Erythroblast (primary cell): ENCODE results near the gene DSEL.

ENCODE experiments used
- DNase-seq, 2 experiments: peaks; one replicate each; lab custom pipeline; 2025; lab: John Stamatoyannopoulos, UW
- GATA1 ChIP-seq: IDR thresholded peaks from 2 replicates; pipeline ENCODE4 v1.6.1; 2011; ENCODE audit warnings: low read depth, mild to moderate bottlenecking, control low read depth, low read length, moderate library complexity
- POLR2A ChIP-seq: IDR thresholded peaks from 2 replicates; pipeline ENCODE4 v1.6.1; 2011; ENCODE audit warnings: mild to moderate bottlenecking, low read length

DSEL gene

DNA sequence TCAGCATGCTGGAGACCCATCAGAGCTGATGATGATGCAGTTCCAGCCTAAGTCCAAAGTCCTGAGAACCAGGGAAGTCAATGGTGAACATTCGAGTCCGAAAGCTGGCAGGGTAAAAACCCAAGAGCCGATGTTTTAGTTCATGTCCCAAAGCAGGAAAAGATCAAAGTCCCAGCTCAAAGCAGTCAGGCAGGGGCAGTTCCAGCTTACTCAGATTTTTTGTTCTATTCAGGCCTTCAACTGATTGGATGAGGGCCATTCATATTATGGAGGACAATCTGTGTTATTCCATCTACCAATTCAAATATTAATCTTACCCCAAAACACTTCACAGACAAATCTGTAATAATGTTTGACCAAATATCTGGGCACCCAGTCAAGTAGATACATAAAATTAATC, 38.3 kb downstream of the DSEL start:
- TF ChIP-seq GATA1: no peak
- no peak for TF ChIP-seq POLR2A
- DNase-seq: no peak

DNA sequence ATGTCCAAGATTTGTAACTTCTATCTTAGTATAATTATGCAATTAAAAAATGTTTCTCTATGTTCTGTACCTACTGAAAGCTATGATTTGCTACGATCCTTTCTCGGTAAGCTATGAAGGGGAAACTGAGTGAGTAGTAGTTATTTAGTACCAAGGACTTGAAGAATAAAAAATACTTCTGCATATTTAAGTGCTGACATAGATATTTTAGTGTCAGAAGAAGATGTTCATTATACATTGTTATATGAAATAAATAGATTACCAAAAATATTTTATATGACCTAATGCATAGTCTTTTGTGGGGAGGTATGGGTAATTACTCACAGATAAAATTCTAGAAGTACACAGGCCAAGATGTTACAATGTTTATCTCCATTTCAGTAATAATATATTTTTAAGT, 39.0 kb downstream of the DSEL start:
- no peak for DNase-seq
- TF ChIP-seq GATA1 (no peak), POLR2A (no peak)

GRCh38 chr18:67476585-67476984, 39.9 kb downstream of the DSEL start:
- TF ChIP-seq GATA1 (no peak), POLR2A (no peak)
- DNase-seq: no peak

DNA sequence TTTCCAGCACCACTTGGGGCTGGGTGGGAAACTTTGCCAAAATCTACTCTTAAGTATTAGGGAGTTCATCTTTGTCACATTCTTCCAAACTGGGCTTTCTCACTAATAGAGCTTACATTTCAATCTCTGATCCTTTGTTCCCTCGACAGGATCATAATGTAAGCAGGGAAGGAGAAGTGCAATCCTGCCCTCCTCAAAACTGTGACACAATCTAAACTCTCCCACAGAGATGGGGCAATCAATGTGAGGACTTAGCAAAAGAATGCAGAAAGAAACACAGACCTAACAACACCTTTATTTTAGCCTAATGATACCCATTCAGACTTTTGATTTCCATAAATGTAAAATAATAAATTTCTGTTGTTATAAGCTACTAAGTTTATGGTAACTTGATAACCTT, 40.8 kb downstream of the DSEL start:
- TF ChIP-seq GATA1: no peak
- TF ChIP-seq POLR2A: no peak
- no peak for DNase-seq

- TF ChIP-seq GATA1: no peak
- TF ChIP-seq POLR2A: no peak
Measured at GRCh38 chr18:67468038-67468437, 48.5 kb downstream of the DSEL start.

DNA sequence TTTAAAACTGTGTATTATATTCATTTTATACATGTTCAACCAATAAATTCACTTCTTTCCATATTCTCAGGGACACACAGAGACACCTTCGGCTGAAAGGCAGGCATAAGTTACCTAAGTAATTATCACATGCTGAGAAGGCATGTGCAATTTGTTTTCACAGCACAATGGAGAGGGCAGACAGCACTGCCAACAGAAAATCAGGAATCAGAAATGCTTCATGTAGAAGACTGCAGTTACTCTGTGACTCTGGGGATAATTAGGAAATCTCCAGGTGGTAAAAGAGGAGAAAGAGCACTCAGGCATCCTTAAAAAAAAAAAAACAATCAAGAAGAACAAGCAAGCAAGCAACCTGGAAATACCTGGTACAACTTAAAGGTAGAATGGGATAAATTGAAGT, 49.3 kb downstream of the DSEL start:
- no peak for DNase-seq
- TF ChIP-seq POLR2A (no peak), GATA1 (no peak)

More at GRCh38 chr18:67468038-67468437, 48.5 kb downstream of the DSEL start:
- DNase-seq: no peak

GRCh38 chr18:67464499-67464898, 52.0 kb downstream of the DSEL start:
- no peak for TF ChIP-seq GATA1
- TF ChIP-seq POLR2A: no peak

GRCh38 chr18:67463829-67464228, 52.7 kb downstream of the DSEL start:
- TF ChIP-seq GATA1 (no peak), POLR2A (no peak)
- peak; percentile 9 to 23 for DNase-seq

More at GRCh38 chr18:67464499-67464898, 52.0 kb downstream of the DSEL start:
- DNase-seq: no peak

GRCh38 chr18:67456711-67457110, 59.8 kb downstream of the DSEL start:
- DNase-seq: peak; percentile 11 to 19

More at GRCh38 chr18:67456711-67457110, 59.8 kb downstream of the DSEL start:
- TF ChIP-seq GATA1 (no peak), POLR2A (no peak)
